NCI-H1436 (cell line): Measurements from ENCODE around the gene CEP85.
"Not testable (repeated sequence)": the region's sequence is repeated elsewhere in the genome, so short reads cannot be mapped to it uniquely, and the experiment has no call there.

ENCODE experiments used
- DNase-seq: peaks from one replicate; lab custom pipeline; 2025; lab: John Stamatoyannopoulos, UW

The CEP85 gene

DNA sequence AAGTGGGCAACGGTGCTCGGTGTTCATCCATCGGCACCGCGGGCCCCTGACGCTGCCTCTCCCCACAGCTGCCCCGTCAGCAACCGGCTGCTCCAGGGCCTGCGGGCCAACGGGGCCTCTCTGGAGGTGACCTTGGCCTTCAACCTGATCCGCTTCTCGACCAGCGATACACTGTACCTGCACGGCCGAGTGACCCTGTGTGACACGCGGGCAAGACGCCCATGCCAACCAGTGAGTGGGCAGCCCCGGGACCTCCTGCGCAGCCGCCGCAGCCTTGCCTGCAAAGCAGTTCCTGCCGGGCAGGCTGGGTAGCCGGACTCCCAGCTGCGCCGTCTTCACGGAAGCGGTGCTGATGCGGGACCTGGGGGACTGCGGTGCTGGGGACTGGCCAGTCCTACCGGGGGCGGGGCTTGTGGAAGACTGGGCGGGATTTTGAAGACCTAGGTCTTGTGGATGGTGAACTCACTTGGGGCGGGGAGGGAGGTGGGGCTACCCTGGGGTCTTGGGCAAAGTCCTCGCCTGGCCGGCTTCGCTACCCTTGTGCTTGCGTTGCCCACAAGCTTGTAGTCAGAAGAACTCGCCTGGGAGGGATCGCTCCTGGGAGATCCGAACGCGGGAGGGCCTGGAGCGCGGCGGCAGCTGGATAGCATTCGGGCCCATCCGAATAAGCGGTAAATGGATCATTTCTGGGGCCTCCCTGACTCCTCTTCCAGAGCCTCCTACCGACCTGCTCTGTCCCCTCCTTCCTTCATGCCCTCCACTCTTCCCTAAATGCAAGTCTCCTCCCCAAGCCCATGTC, 8.8 kb upstream of the CEP85 start:
- no peak for DNase-seq

- not testable (repeated sequence) for DNase-seq
Observed at GRCh38 chr1:26230682-26231081, 3.3 kb upstream of the CEP85 start.

- no peak for DNase-seq
Observed at GRCh38 chr1:26234644-26235370, 807 bp downstream of the CEP85 start.

DNA sequence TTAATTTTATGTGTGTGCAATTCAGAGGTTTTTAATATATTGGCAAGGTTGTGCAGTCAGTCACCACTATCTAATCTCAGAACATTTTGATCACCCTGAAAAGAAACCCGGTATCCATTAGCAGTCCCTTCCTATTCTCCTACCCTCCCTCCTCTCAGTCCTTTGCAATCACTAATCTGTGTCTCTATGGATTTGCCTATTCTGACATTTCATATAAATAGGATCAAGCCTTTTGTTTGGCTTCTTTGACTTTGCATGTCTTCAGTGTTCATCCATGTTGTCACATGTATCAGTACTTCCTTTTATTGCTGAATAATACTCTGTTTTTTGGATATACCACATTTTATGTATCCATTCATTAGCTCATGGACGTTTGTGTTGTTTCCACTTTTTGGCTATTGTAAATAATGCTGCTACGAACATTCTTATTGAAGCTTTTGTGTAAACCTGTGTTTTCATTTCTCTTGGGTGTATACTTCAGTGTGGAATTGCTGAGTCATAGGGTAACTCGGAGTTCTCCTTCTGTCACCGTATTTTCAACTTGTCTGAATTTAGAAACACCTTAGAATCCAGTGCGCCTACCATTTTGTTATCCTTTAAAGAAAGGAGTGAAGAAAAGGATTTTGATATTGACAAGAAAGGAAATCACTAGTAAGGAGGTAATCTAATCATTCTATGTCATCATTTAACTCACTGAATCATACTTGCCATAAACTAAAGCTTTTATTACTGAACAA, 3.4 kb downstream of the CEP85 start:
- DNase-seq = no peak

- DNase-seq = no peak
Observed at GRCh38 chr1:26239936-26240335, 5.9 kb downstream of the CEP85 start.

DNA sequence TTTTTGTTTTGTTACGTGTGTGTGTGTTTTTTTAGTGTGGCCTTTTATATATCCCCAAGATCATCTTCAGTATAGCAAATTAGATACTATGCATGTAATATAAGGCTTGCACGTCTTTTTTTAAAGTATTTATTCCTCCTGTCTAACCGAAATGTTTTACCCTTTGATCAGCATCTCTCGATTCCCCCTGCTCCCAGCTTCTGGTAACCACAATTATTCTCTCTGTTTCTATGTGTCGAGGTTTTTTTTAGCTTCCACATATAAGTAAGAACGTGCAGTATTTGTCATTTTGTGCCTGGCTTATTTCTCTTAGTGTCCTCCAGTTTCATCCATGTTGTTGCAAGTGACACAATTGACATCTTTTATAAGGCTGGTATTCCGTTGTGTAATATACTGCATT, 18.7 kb downstream of the CEP85 start:
- no peak for DNase-seq

GRCh38 chr1:26254404-26254803, 20.4 kb downstream of the CEP85 start:
- no peak for DNase-seq

DNA sequence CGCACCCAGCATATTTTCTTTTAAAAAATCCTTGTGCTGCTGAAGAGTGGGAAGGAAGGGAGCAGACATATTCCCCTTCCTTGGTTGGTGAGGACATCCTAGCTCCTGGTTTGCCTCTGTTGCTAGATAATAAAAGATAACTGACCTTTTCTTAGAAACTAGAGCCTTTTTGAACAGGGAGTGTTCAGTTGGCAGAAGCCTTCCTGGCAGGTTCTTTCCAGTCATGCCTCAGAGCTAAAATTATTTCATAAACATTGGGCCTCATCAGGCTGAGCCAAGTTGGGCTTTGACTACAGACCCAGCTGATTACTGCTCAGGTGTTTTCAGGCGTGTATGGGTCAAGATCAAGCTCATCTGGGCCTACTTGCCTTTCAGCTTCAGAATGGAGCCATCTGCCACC, 23.2 kb downstream of the CEP85 start:
- no peak for DNase-seq

GRCh38 chr1:26259005-26259404, 25.0 kb downstream of the CEP85 start:
- DNase-seq = no peak

DNA sequence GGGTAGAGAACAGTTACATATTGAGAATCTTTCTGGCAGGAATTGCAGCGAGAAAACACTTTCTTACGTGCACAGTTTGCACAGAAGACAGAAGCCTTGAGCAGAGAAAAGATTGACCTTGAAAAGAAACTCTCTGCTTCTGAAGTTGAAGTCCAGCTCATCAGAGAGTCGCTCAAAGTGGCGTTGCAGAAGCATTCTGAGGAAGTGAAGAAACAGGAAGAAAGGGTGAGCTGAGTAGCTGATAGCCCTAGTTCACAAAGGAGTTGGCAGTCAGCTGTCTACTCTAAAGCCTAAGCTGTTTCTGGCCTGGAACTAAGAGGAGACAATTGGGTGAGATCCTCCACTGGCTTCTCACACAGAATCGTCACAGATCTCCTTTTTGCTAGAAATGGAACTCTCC, 25.6 kb downstream of the CEP85 start:
- DNase-seq = no peak

- DNase-seq = no peak
Observed at GRCh38 chr1:26263212-26263611, 29.2 kb downstream of the CEP85 start.

- DNase-seq = no peak
Observed at GRCh38 chr1:26265405-26265804, 31.4 kb downstream of the CEP85 start.

DNA sequence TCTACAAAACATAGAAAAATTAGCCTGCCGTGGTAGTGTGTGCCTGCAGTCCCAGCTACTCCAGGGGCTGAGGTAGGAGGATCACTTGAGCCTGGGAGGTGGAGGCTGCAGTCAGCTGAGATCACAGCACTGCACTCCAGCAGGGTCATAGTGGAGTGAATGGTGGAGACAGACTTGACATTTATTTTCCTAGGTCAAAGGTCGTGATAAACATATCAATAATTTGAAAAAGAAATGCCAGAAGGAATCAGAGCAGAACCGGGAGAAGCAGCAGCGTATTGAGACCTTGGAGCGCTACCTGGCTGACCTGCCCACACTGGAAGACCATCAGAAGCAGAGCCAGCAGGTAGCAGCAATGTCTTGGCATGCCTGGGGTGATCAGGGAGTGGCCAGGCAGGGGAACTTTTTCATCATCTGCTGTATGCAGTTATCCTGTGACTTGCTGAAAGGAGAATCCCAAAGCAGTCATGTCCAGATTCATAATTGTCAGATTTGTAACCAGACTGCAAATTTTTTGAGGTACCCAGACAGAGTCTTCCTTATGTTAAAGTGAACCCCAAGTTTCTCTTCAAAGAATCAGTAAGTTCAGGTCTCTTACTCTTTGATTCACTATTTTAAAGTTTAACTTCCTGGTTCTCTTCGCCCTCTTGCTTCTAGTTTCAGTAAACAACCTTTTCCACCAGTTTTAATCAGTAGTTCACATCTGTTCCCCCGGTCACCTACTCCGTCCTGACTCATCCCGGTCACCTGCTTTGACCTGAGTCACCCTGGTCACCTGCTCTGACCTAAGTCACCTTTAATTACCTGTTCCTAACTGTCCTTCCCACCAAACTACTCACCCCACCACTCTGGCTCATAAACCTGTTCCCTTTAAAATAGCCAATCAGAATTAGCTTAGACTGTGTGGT, 34.5 kb downstream of the CEP85 start:
- no peak for DNase-seq

GRCh38 chr1:26269198-26269550, 35.2 kb downstream of the CEP85 start:
- DNase-seq = no peak

- DNase-seq = no peak
Observed at GRCh38 chr1:26274801-26275425, 40.9 kb downstream of the CEP85 start.

DNA sequence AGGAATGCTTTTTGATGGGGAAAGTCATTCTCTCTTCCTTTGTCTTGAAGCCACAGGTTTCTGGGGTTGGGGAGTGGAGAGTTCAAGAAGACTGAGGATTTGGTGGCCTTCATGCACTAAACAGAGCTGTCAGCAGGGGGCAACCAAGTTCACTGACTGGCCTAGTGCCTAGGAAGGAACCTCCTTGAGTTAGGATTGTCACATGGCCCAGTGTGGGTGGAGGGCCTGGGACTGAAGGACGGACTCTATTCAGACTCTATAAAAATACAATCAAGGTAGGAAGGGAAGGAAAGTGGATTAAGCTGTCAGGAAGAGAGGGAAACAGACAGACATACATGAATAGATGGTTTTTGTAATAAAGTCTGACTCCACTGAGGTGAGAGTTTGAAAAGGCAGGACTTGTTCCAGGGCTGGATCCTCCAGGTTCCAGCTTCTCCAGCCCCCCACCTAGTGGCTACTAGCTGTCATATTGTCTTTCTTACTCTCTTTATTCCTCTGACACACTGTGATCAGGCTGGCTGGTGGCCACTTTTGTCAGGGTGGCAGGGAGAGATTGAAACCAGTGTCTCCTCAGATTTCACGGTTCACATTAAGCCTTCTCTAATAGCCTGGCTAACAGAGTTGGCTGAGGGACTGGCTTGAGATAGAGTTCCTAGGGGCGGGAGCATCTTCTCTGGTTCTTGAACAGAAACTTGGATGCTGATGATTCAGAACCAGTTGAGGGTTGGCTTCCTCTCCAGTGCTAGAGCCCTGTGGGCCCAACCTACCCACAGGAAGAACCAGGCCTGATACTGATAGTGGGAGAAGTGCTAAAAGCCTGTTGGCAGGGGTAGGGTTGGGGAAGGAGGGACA, 41.8 kb downstream of the CEP85 start:
- peak; percentile 39 for DNase-seq

DNA sequence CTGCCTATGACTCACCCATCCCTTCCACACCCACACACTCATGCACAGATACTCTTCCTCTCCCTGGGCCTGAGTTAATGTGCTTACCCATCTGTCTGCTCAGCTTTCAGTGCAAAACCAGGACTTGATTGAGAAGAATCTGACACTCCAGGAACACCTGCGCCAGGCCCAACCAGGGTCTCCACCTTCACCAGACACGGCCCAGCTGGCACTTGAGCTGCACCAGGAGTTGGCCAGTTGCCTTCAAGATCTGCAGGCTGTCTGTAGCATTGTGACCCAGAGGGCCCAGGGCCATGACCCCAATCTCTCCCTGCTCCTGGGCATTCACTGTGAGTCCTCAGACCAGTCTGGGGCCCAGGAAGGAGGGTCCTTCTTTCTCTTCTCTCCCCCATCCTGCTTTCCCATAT, 42.4 kb downstream of the CEP85 start:
- DNase-seq = no peak

DNA sequence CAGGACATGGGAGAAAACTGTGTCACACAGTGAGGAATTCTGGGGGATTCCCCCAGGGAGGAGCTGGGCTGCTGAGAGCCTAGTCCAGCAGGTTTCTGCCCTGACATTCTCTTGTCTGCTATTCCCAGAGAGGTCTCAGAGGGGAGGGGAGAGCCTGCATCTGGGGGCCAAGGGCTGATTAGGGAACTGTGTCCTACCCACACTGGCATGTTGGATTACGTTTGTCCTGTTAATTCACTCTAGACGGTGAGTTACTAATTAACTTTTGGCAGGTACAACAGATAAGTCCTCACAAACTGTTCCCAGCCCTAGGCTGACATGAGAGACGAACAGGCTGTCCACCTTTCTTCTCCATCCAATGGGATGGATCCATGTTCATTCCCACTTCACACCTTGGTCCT, 43.3 kb downstream of the CEP85 start:
- no peak for DNase-seq

DNA sequence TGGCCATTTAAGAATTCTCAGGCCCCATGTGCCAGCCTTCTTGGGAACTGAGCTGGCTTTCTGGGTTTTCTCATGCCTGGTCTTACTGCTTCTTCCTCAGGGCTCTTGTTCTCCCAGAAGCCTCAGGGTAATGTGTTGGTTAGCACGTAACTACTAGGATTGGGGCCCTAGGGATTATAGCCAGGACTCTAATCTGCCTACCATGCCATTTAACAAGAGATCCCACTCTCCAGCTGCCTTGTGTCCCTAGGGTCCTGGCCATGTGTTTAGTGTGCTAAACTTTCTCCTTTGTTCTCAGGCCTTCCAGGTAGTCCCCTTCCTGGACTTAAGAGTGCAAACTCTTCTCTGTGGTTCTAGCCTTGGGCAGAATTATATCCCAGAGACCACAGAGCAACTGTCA, 43.7 kb downstream of the CEP85 start:
- DNase-seq = no peak

DNA sequence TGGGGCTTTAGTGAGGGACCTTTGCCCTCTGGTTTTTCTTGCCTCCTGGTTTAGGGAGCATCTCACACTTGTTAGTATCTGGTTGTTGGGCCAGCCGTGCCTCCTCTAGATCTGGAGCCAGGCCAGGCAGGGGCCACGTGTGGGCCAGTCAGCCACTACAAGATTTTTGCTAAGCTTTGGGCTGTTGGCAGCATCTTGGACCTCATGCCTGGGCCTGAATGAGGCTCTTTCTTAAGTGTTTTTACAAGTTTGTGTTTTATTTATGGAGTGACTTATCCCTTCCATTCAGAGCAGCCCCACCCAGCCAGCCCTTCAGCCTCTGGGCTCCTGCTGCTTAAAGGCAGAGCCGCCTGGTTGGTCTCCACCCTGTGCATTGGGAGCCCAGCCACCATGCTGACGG, 44.3 kb downstream of the CEP85 start:
- DNase-seq = no peak
